CD4-positive, alpha-beta T cell treated with Interleukin-4 for 4 hours (primary cell): ENCODE results near the gene PPP1R15B.
A peak's percentile ranks its signal among the peaks of the same experiment; 100 is the strongest.

Experiments
- DNase-seq: peaks from one replicate; pipeline ENCODE4 v3.0.0-alpha.2; 2020

Gene PPP1R15B

DNA sequence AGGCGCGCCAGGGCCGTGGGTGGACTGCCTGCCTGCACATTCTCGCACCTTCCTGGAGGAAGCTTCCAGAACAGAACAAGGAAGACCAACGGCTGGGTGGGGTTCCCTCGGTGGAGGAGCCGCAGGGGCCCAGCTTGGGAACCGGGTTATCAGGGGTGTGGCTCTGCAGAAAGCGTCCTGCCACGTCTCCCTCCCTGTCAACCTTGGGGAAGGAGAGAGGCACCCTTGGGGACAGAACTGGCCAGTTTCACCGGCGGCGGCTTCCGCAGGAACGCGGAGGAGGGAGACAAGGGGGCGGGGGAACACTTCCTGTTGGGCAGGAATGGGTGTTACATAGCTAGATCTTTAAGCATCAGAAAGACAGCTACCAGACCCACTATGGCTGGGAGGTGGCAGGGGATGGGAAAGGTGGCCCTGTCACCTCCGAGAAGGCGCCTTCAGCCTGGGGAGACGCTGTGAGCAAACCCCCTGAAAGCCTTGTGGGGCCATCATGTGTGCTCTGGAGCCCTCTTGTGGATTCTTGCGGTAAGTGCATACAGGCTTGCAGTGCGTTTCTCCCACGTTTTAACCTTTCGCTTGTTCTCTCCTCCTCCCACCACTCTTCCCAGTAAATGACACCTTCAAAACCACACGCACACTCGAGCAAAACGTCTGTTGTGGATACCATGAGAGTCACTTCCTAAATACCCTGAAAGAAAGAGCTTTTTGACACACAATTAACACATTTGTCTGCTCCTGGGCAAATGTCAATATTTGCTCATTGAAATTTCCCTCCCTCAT, 48.1 kb downstream of the PPP1R15B start:
- DNase-seq: peak; percentile 78

DNA sequence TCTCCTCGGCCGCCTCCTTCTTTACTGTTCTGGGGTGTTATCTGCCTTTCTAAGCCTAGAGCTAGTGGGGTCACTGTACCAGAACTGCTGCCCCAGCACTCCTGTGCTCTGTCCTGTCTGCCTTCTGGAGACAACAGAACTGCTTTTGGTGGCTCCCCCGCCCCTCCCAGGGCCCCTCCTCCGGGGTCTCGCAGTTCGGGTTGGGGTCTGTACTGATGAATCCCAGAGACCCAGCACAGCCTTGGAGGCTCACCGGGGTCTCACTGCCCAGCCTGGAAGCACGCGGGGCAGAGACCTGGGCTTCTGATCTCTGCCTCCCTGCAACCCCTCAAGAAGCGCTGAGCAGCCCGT, 48.7 kb downstream of the PPP1R15B start:
- DNase-seq: no peak

DNA sequence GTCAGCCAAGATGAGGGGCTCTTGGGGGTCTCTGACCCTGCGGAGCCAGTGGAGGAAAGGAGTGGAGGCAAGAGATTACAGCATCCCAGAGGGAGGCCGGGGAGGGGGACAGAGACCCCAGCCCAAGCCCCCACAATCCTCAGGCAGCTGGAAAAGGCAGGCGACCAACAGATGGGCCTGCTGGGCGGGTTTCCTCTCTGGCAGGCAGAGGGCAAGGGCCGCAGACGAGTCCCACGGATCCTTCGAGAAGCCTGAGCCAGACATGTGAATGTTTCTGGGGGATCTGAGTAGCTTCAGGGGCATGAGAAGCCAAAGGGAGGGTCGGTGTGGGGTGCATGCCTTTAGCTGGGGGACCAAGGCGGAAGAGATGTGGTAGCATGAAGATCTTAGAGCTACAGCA, 49.8 kb downstream of the PPP1R15B start:
- no peak for DNase-seq

DNA sequence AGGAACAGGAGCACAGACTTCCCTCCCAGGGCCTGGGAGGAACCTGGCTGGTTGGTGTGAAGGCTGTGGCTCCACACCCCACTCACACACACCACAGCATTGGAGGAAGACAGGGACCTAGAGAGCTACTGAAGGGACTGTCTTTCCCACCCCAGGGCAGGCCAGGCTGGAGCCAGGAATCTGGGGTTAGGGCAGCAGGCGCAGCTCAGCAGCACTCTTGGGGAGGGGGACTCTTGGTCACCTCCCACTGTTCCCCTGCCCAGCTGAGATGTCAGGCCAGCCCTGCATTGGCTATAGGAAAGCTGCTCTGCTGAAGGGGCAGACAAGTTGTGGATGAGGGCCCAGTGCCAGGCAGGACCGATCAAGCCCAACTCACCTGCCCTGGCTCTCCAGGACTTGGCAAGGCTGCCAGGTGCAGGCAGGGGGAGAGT, 50.3 kb downstream of the PPP1R15B start:
- DNase-seq: no peak

DNA sequence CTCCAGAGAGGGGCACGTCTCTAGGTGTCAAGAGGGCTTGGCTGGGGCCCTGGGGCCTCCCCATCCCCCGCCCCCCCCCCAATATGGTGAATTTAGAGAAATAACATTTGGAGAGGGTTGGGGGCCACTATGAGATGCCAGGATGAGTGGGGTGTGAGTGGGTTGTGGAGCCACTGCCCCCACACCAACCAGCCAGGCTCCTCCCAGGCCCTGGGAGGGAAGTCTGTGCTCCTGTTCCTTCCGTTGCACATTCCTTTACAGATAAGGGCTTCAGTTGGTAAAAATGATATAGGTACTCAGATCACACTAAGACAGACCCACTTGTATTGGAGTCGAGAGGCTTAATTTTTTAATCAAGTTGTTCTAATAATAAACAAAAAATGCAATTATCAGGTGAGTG, 51.3 kb downstream of the PPP1R15B start:
- no peak for DNase-seq

DNA sequence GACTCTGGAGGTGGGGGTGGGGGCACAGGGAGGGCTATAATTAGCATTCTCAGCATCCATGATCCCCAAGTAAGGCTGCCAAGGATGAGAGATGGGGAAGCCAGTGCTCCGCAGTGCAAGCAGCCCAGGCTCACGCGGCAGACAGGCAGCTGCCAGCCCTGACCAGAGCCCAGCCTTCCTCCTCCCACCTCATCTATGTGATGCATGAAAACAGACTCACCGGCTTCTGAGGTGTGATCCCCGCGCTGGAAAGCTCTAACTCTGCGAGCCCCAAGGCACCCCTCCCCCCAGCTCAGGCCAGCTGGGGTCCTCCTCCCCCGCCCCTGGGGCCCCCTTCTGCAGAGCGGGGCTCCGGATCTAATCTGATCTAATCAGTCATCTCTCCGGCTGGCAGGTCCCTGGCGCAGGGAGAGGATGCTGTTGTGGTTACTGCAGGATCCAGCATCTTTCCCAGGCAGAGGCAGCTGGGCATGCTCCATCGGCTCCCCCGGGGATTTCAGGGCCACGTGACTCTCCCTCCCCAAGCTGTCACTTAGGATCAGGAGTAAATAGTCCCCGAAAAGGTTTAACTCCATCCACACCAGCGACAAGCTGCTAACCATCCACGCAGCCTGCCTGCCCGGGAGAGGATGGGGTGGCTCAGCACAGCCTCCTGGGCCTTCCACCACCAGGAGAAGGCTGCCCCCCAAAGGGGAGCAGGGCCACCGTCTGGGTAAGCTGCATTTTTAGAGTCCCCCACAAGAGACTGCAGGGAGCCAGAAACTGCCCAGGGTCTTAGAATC, 52.0 kb downstream of the PPP1R15B start, which contains the start of gene PLEKHA6:
PLEKHA6 (minus strand) TSS at position 456 of the 782 bp plus-strand sequence. CDS start 86,202 bp downstream, outside the sequence.
- DNase-seq: no peak

DNA sequence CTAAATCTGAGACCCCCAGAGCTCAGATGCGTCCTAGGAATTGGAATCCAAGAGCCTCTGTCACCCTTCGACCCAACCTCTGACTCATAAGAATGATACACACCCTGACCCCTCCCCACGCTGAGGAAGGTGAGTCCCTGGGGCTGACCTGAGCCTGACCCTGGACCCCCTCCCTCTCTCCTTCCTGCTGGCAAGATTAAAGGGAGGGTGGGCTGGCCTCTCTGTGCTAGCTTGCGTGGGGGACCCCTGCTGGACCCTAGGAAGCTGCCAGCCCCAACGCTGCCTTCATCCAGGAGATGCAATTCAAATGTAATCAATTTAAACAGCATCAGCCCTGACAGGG, 52.5 kb downstream of the PPP1R15B start:
- DNase-seq: no peak

DNA sequence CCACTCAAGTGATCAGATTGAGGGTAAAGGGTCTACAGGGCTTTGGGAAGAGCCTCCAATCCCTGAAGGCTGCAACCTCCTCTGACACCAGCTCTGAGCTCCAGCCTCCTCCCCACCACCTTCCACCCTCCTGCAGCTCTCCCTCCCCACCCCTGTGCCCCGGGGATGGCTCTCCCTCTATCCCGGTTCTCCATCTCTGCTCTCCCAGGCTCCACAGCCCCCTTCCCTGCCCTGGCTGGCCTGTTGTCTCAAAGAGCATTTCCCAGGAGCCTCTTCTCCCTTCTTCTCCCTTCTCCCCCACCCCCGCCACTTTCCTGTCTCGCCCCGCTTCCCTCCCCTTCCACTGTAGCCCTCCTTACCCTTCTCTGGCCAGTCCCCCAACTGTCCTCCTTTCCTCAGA, 53.0 kb downstream of the PPP1R15B start:
- DNase-seq: no peak

DNA sequence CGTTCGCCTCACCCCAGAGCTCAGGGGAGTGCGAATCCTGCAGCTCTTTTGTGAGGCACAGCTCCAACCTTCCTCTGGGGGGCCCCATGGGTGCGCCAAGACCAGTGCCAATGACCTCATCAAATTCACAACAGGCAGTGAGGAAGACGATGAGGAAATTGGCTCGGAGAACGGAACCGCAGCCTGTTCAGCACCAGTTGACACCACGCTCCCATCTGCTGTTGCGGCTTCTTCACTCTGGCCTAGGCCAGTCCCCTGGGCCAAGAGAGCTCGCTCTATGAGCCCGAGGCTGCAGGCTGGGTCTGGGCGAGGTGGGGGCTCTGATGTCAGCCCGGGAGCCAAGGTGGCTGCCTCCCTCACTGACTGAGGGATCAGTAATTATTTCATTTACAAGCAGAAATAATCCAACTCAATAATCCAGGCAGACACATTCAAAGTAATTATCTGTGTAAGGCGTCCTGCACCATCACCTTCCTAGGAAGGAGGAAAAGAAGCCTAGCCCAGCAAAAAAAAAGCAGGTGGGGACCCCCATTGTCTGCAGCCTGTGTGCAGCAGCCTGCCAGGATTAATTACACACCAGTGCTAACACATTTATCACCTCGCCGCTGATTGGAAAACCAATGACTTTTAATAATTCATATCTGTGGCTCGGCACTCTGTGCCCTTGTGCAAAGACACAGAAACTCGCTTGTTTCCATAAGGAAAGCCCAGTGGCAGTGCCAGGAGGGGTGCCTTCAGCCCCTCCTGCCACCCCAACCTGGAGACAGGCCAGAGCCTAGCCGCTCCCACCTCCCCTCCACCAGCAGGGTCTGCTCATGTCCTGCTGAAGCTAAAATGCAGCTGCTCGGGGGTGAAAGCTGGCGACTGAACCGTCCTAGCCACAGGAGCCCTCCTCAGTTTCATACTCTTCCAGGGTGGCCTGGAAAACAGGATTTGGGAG, 53.8 kb downstream of the PPP1R15B start:
- DNase-seq: no peak

DNA sequence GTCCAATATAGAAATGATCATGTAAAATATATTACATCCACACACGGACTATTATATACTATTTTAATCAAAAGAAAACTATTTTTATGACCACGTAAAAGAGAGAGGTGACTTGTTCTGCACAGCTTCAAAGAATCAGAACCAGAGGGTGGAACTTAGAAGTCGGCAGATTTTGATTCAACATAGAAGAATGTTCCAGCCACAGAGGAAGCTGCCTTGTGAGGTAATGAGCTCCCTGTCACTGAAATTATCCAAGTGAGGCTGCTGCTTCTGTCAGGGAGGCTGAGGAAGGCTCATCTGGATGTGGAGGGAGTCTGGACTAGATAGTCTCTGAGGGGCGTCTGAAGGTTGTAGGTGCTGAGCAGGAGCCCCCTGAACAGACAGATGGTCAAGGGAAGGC, 54.6 kb downstream of the PPP1R15B start:
- no peak for DNase-seq

DNA sequence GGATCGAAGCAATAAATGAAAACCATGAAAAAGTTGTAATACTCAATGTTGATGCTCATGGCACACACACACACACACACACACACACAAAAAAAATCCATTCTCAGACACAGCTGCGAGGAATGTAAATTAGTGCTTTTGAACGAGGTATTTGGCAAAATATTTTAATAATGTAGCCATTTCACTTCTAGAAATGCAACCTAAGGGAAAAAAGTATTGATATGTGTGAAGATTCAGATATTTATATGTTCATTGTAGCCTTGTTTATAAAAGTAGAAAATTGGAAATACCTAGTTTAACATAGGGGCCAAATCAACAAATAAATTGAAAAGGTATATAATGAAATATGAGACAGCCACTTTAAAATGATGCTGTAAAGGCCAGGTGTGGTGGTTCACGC, 55.7 kb downstream of the PPP1R15B start:
- no peak for DNase-seq

DNA sequence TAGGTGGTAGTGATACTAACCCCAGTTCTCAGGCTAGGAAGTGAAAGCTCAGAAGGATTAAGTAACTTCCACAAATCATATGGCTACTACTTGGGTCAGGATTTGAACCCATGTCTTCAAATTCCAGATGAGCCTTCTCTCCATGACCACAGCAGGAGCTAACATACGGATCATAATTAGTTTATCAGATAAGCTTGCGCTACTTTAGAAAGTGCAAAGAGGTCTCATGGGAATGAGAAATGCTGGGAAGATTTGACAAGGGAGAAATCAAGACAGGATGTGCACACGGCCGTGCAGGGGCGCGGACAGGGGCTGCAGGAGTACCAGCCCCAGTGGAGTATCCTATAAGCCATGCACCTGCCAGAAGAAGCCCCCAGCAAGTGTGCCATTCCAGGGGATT, 57.0 kb downstream of the PPP1R15B start:
- DNase-seq: no peak
